Measurements from ENCODE around the gene DPP7.

DNA sequence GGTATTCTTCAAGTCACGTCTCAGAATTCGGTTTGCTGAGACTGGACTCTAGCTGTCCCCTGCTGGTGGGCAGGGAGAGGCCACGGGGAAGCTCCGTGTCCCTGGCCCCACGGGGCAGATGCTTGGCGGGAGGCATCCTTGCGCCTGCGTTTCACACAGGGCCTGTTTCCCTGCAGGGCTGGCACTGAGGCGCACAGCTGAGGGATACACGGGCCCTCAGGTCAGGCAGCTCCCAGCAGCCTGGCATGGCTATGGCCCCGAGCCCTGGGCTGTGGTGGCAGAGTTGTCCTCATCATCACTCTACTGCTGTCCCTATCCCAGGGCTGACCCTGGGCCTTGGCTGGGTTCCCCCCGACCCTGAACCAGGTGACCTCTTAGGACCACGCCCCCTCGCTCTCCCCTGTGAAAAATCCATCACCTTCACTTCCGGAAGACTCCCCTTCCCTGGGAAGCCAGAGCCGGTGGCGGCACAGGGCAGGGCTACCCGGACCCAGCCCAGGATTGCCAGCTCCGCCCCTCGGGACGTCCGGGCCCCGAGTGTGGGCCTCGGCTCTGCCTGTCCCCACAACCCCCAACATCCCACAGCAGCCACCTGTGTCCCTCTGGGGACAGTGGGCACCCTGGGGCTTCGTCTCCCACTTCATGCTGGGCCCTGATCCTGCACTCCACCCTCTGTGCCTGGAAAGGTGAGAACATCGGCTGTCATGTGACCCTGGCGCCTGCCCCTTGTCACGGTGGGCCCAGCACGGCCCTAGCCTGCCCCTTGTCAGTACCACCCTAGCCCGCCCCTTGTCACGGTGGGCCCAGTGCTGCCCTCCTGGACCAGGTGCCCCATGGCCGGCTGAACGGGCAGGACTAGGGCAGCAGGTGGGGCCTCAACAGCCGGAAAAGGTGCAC lies 5.0 kb downstream of the DPP7 start:
- no peak for TF ChIP-seq POLR2A (IDR thresholded peaks at IDR 0.05)
- TF ChIP-seq, protein P1, sequence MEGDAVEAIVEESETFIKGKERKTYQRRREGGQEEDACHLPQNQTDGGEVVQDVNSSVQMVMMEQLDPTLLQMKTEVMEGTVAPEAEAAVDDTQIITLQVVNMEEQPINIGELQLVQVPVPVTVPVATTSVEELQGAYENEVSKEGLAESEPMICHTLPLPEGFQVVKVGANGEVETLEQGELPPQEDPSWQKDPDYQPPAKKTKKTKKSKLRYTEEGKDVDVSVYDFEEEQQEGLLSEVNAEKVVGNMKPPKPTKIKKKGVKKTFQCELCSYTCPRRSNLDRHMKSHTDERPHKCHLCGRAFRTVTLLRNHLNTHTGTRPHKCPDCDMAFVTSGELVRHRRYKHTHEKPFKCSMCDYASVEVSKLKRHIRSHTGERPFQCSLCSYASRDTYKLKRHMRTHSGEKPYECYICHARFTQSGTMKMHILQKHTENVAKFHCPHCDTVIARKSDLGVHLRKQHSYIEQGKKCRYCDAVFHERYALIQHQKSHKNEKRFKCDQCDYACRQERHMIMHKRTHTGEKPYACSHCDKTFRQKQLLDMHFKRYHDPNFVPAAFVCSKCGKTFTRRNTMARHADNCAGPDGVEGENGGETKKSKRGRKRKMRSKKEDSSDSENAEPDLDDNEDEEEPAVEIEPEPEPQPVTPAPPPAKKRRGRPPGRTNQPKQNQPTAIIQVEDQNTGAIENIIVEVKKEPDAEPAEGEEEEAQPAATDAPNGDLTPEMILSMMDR (IDR thresholded peaks at IDR 0.05), result no peak

Measured in lower leg skin (tissue), 3 donors.